HT-29 (cell line): ENCODE measurements around the gene CDH12. TPM values are rescaled to one million over a fixed set of nuclear protein-coding genes. Genes with fewer than 3 reads are reported as not detected.

ENCODE experiments used
- DNase-seq: peaks from one replicate; pipeline ENCODE4 v3.0.0-alpha.2; 2015; ENCODE audit warnings: low spot score
- total RNA-seq: library from RNA; depleted of rRNA; stranded (reverse); fragments of >200 nt; shearing (Covaris generic); gene quantifications from 2 replicates; pipeline ENCODE4 v1.2.3, GENCODE V29; 2014

CDH12 gene
- total RNA-seq, 1 experiment from 2014 or later, result not detected

DNA sequence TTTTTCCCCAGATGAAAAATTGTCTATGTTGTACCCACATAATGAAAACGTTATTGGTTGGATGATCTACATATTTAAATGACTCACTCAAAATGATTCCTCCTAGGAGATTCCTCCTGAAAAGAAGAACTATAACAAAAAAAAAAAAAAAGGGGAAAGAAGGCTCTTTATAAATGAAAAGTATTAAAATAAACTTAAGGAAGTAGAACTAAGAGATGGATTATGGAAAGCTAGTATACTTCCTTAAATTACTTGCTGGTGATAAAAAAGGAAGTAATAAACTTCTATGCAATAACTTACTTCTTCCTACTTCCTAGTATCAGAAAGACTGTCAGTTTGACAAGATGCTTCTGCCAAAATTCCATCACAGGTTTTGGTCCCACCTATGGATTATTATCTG lies 1087.7 kb downstream of the CDH12 start:
- DNase-seq, result no peak

DNA sequence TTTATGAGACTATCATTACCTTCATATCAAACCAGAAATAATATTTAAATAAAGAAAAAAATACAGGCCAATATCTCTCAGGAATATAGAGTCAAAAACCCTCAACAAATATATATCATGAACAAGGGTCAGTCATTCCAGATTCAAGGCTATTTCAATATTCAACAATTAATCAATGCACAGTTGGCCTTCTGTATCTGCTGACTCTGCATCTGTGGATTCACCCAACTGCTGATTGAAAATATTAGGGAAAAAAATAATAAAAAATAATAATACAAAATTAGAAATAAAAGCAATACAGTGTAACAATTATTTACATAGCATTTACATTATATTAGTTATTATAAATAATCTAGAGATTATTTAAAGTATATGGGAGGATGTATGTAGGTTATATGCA lies 1114.0 kb downstream of the CDH12 start:
- no peak for DNase-seq

DNA sequence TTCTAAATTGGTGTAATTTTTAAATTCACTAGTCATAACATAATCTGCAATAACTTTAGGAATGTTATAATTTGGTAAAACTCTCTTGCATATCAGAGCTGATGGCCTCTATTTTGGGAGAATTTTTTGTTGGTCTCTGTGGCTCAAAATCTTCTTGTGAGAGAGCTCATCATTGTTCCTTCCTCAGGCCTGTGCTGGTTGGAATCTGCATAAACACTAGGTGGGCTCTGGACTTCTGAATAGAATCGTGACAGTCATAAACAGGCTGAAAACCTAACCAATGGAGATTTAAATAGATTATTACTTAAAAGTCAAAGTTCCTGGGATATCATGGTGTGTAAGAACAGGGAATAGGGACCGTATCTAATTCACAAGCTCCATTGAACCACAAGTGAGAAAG lies 1129.6 kb downstream of the CDH12 start:
- no peak for DNase-seq

DNA sequence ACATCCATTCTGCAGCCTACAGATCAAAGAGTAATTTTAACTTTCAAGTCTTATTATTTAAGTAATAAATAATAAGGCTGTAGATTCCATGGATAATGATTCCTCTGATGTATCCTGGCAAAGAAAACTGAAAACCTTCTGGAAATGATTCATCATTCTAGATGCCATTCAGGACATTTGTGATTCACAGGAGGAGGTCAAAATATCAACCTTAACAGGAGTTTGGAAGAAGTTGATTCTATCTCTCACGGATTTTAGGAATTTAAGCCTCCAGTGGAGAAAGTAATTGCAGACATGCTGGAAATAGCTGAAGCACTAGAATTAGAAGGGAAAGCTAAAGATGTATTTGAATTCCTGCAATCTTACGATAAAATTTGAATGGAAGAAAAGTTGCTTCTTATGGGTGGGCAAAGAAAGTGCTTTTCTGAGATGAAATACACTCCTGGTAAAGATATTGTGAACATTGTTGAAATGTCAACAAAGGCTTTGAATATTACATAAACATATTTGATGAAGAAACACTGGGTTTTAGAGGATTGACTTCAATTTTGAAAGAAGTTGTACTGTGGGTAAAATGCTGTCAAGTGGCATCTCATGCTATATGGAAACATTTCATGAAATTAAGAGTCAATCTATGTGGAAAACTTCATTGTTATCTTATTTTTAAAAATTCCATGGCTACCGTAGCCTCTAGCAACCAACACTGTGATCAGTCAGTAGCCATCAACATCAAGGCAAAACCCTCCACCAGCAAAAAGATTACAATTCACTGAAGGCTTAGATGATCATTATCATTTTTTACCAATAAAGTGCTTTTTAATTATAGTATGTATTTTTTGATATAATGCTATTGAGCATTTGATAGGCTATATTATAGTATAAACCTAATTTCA lies 1141.0 kb downstream of the CDH12 start:
- DNase-seq, result no peak

DNA sequence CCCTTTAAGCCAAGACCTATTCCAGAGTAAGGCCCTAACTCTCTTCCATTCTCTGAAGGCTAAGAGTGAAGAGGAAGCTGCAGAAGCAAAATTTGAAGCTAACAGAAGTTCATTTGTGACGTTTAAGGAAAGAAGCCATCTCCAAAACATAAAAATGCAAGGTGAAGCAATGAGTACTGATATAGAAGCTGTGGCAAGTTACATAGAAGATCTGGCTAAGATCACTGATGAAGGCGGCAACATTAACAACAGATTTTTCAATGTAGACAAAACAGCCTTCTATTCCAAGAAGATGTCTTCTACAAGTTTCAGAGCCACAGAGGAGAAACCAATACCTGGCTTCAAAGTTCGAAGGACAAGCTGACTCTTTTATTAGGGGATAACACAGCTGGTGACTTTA lies 1143.4 kb downstream of the CDH12 start:
- DNase-seq, result no peak

DNA sequence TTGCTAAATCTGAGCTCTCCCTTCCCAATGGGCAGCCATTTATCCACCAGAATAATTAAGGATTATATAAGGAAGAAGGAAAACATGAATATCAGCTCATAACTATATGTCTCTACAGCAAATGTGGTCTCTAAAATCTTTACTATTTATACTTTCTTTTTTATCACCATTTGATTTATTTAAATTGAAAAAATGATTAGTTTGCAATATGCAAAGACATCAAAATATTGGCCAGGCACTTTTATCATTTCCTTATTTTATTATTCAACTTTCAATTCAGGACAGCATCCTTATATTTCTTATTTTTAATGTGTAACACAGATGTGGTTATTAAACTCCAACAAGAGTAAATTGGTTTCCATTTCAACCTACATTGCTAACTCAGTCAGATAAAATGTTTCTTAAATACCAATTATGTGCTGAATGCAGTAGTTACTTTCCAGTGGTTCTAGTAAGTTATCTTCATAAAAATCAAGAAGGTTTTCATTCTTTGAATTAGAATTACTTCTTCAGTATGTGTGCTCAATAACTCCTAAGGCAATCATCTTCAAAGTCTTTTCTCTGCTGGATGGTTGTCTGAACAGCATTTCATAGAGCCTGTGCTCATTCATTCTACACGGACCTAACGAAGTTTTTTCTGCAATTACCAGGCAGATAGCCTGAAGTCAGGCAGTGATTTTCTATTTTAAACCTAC lies 1148.0 kb downstream of the CDH12 start:
- no peak for DNase-seq

DNA sequence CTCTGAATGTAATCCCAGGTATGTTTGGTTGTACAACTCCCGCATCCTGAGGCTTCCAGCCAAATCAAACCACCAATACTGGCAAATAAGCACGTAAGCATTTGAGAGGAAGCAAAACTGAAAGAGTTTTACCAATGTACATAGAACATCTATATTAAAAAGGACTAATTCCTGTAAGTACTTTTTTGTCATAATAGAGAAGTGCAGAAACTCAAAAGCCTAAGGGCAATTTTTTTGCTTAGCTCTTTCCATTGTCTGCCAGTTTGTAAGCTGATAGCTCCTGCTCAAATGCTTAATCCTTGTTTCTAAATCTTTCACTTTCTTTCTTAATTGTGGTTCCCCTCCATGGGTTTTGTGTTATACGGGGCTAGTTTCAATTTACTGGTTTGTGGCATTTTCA lies 1151.8 kb downstream of the CDH12 start:
- DNase-seq, result no peak
